Stimulated activated CD4-positive, alpha-beta T cell treated with anti-CD3 and anti-CD28 coated beads, Interleukin-12 subunit alpha, Interleukin-12 subunit beta, amount 100 ng/mL, for 48 hours (primary cell): ENCODE data around the gene INPP5D.

Experiments used
- DNase-seq, 3 donors: peaks; one replicate each; pipeline ENCODE4 v3.0.0-alpha.2; 2020; ENCODE audit warnings: low read depth in 2 of 3, low spot score in 1 of 3

Gene INPP5D

DNA sequence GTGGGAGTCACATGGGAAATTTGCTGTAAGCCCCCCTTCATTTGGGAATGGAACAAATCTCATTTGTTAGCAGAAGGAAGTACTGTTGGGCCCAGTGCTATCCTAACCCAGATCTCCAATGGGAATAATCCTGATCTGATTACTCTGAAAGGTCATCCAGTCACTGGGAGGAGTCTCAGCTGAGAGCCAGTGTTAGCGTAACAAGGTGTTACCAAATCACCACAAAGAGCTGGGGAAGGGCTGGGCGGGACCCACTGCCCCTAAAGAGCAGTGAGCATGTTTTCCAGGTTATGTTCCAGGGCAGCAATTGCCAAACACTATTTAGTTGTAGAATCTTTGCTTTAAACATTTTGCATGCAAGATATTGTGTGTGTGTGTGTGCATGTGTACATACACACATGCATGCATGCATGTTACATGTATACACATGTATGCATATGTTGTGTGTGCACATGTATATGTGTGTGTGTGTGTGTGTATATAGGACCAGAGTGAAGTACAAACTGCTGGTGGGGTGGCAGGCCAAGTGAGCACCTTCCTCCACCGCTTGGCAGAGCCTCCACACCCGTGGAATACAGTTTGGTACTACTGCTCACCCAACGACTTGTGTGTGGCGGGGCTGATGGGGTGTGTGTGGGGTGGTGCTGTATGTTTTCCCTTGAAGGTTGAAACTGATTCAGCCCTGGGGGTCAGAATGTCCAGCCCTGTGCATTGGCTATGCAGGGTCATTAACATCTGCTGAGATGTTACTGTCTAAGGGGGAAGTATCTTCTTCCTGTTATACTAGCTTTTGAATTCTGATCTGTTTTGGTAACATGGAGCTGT is 15.2 kb downstream of the INPP5D start:
- no peak for DNase-seq

DNA sequence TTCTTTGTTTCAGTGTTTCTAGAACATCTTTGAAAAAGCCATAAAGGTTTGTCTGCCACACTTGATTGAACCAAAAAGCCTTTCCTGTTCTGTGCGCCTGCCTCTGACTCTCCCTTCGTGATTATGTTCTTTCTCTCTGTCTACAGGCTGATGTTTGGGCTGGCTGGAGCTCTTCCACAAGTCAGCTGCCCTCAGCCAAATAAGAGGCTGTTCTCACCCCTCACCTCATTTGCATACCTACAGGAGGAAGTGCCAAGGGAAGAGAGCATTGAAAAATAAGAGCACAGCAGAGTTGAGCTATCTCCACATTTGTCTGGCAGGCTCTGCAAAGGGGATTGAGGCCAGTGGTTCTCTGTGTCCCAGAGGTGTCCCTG is 15.8 kb downstream of the INPP5D start:
- DNase-seq: no peak

DNA sequence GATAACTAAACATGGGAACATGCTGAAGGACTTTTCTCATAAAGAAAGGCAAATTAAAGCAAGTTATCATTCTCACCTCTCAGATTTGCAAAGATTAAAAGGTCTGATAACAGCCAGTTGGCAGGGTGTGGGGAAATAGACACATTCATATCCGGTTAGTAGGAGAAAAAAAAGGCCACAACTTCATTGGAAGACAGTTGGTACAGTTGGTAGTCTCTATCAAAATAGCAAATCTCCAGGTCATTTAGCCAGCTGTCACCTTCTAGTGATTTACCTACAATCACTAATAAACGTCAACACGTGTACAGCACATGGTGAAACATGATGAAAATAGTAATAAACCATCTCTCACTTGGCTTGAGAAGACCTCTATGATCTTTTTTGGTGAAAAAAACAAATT is 16.6 kb downstream of the INPP5D start:
- no peak for DNase-seq

DNA sequence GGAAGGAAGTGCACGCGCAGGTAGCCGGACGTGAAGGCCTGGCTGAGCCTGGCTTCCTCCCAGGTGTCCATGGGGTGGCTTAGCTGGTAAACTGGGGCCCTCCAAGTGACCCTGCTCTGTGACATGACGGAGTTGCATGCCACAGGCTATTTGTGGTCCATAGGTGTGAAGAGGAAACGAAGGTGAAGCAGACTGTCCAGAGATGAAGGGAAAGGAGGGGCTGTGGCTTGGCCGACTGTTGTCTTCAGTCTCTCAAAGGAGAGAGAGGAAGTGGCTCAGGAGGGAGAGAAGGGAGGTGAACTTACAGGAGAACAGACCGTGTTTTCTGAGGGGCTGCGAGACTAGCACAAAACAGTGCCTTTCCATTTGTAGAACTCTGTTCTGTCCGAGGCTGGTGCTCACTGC is 19.3 kb downstream of the INPP5D start:
- no peak for DNase-seq

DNA sequence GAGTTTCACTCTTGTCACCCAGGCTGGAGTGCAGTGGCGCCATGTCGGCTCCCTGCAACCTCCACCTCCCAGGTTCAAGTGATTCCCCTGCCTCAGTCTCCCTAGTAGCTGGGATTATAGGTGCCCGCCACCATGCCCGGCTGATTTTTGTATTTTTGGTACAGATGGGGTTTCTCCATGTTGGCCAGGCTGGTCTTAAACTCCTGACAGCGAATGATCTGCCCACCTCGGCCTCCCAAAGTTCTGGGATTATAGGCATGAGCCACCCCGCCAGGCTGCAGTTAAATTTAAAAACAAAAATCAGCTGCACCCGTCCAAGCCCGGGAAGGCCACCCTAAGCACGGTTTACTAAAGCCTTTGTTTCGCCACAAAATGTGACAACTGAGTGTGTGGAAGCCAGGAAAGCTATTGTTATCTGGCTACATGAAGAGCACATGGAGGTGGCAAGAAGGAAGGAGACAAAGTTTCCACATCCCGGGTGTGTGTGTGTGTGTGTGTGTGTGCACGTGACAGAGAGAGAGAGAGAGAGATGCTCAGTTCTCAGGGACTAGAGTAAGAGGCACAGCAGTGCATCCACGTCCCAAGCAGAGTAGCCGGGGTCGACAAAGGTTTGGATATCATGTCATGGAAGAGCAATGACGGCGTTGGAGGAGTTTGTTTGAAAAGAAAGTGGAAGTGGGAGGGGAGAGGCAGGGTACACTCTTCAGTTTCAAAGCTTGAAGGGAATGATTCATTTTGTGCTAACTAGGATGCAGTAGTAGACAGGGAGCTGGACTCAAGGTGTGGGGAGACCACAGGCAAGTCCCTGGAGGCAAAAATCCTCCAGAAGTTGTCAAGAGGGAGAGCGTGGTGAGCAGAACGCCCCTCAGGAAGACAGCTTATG is 20.1 kb downstream of the INPP5D start:
- DNase-seq: no peak

DNA sequence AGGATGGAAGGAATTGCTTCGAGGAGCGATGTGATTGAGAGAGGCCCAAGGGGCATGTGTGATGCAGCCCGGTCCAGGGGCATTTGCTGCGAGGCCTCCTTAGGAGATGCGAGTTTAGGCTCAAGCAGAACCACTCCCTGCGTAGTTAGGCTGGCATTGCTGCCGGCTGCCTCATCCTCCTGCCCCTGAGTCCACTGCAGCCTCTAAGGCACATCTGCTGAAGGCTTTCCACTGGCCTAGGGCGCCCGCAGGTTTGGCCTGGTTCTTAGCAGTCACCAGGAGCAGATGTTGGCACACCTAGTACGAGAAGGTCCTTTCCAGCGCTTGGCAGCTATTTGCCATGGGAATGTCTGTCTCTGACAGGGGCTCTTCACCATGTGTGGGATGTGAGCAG is 20.7 kb downstream of the INPP5D start:
- DNase-seq: no peak

DNA sequence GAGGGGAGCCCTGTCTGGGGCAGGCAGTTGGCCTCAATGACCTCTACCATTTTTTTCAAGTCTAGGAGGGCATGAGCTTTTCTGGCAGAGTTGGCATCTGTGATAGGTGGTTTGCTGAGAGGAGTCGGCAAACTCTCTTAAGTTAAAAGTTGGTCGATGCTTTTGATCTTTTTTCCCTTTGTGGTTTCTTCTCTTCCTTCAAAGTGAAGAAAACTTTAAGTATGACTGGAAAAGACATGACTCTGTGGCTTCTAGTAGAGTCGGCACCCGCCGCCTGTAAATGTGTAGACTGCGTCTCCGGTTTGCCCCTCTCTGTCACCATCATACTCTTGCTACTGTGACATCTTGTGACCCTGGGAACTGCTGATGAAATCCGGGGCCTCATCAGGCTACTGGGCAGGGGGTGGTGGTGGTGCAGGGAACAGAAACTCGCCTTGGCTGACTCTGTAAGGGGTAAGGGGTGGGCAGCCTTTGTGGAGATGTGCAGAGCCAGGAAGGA is 21.1 kb downstream of the INPP5D start:
- peak in 1 of 3 donors; percentile 65 for DNase-seq

DNA sequence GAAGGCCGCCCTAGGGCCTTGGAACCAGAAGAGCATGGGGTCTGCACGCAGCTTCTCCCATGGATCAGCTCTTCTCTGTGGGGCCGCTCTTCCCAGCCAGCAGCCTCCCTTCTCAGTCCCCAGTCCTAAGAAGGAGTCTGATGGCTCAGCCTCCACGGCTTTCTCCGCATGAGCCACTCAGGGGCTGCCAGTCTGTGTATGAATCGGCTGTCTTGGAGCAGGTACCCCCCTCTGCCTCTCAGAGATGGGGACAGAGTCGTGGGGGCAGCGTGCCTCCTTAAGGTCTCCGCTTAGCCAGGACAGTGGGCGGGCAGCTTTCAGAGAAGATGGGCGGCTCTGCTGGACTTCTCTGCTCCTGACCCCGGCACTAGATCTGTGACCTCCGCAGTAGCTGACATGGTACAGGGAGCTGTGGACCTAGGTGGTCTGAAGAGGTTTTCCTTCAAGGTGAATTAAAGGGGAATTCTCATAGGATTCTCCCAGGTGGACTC is 21.6 kb downstream of the INPP5D start:
- no peak for DNase-seq

DNA sequence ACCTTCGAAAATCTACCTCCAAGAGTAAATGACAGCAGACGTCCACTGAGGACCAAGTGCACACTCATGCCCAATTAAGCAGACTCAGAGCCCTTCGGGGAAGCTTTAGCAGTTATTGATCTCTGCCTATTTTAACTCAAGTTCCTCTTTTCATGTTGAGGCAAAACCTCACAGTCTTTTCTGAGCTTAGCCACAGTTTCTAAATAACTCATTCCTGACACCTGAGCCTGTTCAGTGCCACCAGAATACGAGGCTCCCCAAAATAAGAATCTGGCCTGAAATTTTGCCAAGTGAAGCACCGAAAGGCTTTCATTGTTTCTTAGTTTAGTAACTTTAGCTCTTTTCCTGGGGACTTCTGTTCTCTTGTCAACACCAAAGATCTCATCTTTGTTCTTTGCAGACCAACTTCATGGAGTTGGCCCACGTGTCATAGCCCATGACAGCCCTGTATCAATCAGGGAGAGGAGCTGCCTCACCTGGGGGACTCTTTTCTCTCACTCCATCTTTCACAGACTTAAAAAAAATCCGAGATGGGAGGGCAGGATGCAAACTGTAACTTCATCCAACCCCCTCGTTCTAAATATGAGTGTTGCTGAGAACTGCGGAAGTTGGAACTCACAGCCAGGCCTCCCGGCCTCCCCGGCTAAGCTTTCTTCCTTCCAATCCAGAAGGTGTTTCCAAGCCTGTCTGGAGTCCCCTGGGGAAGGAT is 22.2 kb downstream of the INPP5D start:
- DNase-seq: no peak

DNA sequence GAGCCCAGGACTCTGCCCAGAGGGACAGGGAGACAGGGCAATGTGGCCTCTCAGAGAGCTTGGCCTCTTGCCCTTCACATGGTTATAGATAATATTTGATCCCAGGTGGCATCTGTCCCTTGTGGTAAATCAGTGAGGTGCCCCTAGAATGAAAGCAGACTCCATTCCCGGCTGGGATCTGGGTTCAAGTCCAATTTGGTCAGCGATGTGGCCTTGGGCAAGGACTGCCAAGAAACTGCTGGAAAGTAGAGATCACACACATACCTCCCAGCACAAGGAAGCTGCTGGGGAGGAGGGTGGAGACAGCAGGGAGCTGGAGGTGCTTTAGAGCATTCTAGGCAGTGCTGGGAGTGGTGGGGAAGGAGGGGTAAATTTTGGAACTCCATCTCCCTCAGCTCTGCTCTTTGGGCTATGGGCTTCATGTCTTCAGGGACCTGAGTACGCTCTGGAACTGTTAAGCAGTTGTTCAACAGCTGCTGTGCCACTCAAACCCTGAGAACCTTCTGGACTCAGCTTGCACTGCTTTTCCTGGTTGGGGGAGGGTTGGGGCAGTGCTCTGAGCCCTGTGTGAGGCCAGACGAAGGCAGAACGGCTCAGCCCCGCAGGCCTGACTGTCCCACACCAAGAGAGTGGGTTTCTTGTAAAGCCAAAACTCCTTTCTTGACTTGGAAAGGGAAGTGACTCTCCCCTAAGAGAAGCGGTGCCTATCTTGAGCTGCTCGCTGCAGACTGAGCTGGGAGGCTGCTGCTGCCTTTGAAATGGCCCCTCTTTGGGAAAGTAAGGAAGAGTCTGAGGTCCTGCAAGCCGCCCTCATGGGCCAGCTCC is 23.0 kb downstream of the INPP5D start:
- DNase-seq: no peak

DNA sequence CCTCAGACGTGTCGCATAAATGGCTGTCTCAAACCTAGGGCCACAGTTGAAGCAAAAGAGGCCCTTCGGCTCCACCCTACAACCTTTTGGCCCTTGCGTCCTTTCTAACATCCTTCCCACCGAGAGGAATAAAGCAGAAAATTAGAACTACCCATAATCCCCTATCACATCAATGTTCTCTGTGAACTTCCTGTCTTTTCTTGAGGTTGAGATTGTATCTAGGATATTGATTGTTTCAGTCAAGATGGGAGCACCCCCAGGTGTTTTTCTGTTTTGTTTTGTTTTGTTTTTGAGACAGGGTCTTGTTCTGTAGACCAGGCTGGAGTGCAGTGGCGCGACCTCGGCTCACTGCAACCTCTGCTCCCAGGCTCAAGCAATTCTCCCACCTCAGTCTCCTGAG is 23.6 kb downstream of the INPP5D start:
- no peak for DNase-seq

DNA sequence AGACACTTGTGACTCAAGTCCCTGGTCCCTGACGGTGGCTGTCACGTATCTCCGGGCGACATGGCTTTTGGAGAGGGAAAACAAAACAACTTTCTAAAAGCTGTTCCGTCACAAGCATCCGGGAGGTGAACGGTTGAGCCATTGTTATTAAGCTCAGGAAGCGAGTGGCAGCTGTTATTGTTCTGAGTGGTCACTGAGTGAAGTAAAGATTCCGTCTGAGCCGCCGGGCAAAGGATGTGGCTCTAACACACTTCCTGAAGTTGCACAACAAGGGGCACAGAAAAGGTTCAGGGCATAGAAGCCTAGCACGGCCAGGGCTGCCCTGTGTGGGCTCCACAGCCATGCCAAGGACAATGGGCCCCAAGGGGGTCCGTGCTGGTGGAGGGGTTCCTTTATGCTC is 24.3 kb downstream of the INPP5D start:
- no peak for DNase-seq

DNA sequence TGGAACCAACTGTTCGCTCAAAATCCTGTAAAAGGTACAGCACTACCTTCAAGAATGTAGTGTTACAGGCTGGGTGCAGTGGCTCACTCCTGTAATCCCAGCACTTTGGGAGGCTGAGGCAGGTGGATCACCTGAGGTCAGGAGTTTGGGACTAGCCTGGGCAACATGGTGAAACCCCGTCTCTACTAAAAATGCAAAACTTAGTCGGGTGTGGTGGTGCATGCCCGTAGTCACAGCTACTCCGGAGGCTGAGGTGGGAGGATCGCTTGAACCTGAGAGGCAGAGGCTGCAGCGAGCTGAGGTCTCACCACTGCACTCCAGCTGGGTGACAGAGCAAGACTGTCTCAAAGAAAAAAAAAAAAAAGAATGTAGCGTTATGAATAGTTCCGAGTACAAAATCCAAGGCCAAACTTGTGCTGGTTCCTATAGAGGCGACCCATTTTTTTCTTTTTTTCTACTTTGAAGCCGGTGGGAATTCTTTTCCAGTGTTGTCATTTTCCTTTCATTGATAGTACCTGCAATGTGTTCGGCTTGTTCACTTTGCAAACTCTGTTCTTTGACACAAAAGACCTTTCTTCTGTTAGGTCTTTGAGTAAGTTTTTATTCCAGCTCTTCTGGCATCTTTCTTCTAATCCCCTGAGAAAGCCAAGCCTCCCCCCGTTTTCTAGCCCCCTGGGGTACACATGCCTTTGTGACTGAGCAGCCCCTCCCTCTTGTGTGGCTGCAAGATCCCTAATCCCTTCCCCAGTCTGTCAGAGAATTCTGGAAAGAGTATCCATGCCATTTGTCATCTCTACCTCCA is 25.1 kb downstream of the INPP5D start:
- DNase-seq: no peak

DNA sequence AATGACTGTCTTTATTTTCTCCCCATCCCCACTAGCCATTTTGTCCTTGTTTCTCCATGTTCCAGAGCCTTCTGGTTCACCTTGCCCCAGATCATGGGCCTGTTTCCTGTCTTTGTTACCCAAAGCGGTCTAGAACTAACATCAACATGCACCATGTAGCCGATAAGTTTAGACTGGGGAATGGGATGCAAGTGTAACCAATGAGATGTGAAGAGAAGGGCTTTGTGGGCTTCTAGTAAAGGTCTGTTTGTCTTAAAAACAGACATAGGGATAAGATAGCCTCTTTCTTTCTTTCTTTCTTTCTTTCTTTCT is 25.7 kb downstream of the INPP5D start:
- DNase-seq: no peak

DNA sequence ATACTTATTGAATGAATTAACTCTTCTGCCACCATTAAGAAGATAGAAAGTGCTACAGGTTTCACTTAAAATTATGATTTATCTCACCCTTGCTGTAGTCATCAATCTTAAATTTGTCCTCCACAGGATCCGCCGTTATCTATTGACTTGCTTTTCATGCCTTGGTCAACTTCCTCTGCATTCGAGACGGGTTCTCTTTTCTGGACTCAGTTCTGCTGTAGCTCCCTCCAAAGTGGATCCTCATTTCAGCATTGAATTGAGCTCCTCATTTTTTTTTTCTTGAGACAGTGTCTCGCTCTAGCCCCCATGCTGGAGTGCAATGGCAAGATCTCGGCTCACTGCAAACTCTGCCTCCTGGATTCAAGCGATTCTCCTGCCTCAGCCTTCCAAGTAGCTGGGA is 27.6 kb downstream of the INPP5D start:
- DNase-seq: no peak

DNA sequence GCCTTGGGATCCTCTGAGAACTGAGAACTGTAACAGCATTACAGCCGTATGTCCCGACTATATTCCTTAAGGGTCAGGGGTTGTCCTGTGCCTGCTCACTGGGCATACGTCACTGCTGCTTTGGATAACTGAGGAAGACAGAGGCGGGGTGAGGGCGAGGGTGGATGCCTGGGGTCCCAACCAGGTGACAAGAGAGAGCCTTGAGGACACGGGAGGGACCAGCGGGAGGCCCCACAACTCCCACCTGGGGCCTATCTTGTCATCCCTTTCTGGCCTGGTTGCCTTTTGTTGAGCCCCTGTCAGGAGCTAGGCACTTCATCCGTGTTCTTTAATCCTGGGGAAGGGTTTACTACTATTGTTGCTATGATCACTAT is 28.8 kb downstream of the INPP5D start:
- no peak for DNase-seq

DNA sequence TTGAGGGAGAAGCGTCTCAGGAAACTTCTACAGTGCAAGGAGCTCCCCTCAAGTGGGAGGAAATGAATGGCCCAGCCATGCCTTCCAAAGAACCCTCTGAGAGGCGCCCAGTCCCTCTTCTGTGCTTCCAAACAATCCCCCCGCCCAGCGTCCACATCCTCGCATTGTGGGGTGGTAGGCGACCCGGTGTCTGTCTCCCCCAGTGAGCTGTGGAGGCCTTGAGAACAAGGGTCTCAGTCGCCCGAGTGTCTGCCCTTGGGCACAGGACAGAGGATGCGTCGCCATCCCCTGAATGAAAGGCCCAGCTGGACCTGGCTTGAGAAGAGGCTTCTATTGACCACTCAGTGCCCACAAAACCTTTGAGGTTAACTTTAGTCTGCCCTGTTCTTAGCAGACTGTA is 29.7 kb downstream of the INPP5D start:
- DNase-seq: no peak

DNA sequence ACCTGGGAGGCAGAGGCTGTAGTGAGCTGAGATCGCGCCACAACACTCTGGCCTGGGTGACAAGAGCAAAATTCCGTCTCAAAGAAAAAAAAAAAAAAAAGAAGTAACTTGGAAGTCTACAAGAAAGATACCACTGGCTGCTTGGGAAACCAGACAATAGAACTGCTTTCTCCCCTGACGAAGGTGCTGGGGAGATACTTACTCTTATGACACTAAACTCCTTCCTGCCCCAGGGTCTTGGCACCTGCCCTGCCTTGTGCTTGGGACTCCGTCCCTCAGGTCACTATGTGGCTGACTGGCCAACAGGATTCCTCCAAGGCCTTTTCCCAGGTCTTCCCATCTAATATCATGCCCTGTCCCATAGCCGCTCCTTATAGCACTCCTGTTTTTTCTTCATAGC is 30.7 kb downstream of the INPP5D start:
- no peak for DNase-seq

DNA sequence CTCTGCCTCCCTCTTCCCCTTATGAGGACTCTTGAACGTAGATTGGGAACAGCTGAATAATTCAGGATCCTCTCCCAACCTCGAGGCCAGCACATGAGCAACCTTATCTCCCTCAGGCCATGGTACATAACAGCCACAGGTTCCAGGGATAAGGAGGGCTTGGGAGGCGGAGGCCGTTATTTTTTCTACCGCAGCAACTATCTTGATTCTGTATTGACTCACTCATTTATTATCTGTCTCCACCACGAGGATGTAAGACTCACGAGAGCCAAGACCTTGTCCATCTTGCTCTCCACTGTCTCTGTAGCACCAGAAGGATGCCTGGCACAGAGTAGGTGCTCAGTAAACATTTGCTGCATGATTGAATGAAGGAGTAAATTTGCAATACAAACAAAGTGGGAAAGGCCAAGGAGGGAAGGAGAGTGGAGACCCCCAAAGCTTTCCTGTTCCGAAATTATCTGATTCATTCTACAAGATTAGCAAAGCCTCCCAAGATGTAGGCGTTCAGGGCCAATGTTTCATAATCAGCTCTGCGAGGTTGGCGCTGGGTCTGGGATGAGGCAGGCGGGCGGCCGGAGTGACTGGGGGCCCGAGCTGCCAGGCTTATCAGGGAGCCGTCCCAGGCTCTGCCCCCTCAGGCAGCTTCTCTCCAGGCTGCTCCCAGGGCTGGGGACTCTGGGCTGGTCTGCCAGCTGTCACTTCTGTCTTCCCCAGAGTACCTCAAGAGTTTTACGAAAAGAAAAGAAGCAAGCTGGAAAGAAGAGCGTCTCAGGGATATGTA is 31.6 kb downstream of the INPP5D start:
- no peak for DNase-seq
